Peyer's patch (tissue), 4 donors: ENCODE results near the gene LTA. TPM values are rescaled to one million over a fixed set of nuclear protein-coding genes. Genes with fewer than 3 reads are reported as not detected.
"Not testable (repeated sequence)": the region's sequence is repeated elsewhere in the genome, so short reads cannot be mapped to it uniquely, and the experiment has no call there.

Experiments used
- DNase-seq, 3 donors: peaks; one replicate each; pipeline ENCODE4 v3.0.0-alpha.2; 2017 to 2019
- H3K27ac ChIP-seq, 4 donors: fragments of 200-600 bp; sonication (generic); one replicate each; pipeline ENCODE4 v1.5.1; 2016 to 2019
- H3K27me3 ChIP-seq, 2 donors: fragments of 200-600 bp; sonication (generic); one replicate each; pipeline ENCODE4 v1.5.1; 2019
- H3K36me3 ChIP-seq, 3 donors: fragments of 200-600 bp; sonication (generic); one replicate each; pipeline ENCODE4 v1.5.1; 2016 to 2019
- H3K4me1 ChIP-seq, 4 donors: fragments of 200-600 bp; sonication (generic); one replicate each; pipeline ENCODE4 v1.5.1; 2016 to 2019
- H3K4me3 ChIP-seq, 4 donors: fragments of 200-600 bp; sonication (generic); 1 replicate in 3 of 4; 2 replicates in 1 of 4; pipeline ENCODE4 v1.5.1; 2016 to 2019; ENCODE audit warnings: mild to moderate bottlenecking in 1 of 4
- H3K9me3 ChIP-seq, 4 donors: fragments of 200-600 bp; sonication (generic); one replicate each; pipeline ENCODE4 v1.5.1; 2016 to 2019; ENCODE audit warnings: mild to moderate bottlenecking in 1 of 4
- POLR2A ChIP-seq, 2 donors: fragments of 450-650 bp; IDR thresholded peaks; one replicate each; pipeline ENCODE4 v1.5.1; 2017; ENCODE audit warnings: antibody characterized with exemption in 2 of 2, mild to moderate bottlenecking in 2 of 2, moderate library complexity in 2 of 2
- total RNA-seq, 4 donors: library from RNA; depleted of rRNA; stranded (reverse); fragments of >200 nt; gene quantifications; one replicate each; pipeline ENCODE4 v1.1.0, GENCODE V29; 2016
- TF ChIP-seq, protein P1 (sequence below), 6 experiments: fragments of 450-650 bp in 4 of 6; fragments of 200-600 bp in 2 of 6; sonication (generic) in 1 of 6; IDR thresholded peaks; one replicate each; pipeline ENCODE4 v1.5.1; 2017 to 2019; ENCODE audit warnings: antibody characterized with exemption in 6 of 6, mild to moderate bottlenecking in 3 of 6, moderate library complexity in 1 of 6

Gene LTA
- total RNA-seq, 4 donors from 2014 or later = not detected

DNA sequence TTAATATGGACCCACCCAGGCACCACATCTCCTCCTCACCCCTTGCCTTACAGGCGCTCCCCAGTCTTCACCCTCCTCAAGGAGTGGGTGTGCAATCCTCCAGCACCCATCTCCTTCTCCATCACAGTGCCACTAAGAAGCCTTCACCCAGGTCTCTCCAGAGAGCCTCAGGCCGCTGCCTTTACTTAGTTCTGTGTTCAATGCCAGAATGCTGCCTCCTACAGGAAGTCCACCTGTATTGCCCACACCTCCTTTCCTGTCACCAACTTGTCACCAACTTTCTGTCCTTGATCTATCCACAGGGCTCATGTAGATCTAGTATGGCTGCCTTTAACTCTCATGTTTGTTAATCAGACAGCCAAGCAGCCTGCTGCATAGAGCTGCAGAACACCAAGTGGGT, 13.4 kb downstream of the LTA start:
- TF ChIP-seq, protein P1, sequence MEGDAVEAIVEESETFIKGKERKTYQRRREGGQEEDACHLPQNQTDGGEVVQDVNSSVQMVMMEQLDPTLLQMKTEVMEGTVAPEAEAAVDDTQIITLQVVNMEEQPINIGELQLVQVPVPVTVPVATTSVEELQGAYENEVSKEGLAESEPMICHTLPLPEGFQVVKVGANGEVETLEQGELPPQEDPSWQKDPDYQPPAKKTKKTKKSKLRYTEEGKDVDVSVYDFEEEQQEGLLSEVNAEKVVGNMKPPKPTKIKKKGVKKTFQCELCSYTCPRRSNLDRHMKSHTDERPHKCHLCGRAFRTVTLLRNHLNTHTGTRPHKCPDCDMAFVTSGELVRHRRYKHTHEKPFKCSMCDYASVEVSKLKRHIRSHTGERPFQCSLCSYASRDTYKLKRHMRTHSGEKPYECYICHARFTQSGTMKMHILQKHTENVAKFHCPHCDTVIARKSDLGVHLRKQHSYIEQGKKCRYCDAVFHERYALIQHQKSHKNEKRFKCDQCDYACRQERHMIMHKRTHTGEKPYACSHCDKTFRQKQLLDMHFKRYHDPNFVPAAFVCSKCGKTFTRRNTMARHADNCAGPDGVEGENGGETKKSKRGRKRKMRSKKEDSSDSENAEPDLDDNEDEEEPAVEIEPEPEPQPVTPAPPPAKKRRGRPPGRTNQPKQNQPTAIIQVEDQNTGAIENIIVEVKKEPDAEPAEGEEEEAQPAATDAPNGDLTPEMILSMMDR (IDR thresholded peaks at IDR 0.05) = peak in 5 of 6 experiments; percentile 11 to 43 (median 32)
- TF ChIP-seq POLR2A (IDR thresholded peaks at IDR 0.05) = no peak
- H3K36me3 ChIP-seq = no peaks in the 10 kb centered on the region
- no peaks in the 10 kb centered on the region for H3K9me3 ChIP-seq
- H3K27ac ChIP-seq = peak overlapping the region; percentile 19 to 93 (median 54)
- peaks cover 0 to 33% (median 19%) of the 10 kb centered on the region in 4 donors for H3K4me1 ChIP-seq
- H3K4me3 ChIP-seq = no peak overlapping the region
- H3K27me3 ChIP-seq = no peaks in the 10 kb centered on the region
- DNase-seq = peak in 1 of 3 donors; percentile 63

DNA sequence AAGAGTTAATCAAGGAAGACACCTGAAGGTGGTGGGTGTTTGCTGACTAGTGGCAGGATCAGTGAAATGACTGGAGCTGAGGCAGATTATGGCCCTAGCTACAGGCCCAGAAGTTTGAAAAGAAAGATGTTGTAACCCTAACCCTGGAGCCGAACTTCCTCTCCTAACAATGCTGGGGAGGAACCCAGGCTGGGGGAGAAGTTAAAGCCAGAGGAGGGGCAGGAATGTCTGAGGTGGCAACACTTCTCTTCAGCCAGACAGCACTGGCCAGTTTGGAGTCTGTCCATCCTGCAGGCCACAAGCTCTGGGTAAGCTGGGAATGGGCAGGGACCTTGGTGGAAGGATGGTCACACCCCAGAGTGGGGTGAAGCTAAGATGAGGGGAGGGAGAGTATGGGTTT, 13.9 kb downstream of the LTA start, which contains the start of gene LST1:
LST1 (plus strand) TSS at position 270 of the 400 bp plus-strand sequence. CDS start 1,023 bp downstream, outside the sequence.
- TF ChIP-seq POLR2A (IDR thresholded peaks at IDR 0.05) = no peak
- TF ChIP-seq, protein P1 (IDR thresholded peaks at IDR 0.05) = no peak
- H3K9me3 ChIP-seq = no peaks in the 10 kb centered on the region
- DNase-seq = no peak
- no peaks in the 10 kb centered on the region for H3K27me3 ChIP-seq
- H3K36me3 ChIP-seq = no peaks in the 10 kb centered on the region
- H3K4me3 ChIP-seq = peak within 1 kb of the TSS in 1 of 4 donors; percentile 12
- peaks cover 0 to 33% (median 19%) of the 10 kb centered on the region in 4 donors for H3K4me1 ChIP-seq
- peak within 1 kb of the TSS; percentile 19 to 93 (median 54) for H3K27ac ChIP-seq

DNA sequence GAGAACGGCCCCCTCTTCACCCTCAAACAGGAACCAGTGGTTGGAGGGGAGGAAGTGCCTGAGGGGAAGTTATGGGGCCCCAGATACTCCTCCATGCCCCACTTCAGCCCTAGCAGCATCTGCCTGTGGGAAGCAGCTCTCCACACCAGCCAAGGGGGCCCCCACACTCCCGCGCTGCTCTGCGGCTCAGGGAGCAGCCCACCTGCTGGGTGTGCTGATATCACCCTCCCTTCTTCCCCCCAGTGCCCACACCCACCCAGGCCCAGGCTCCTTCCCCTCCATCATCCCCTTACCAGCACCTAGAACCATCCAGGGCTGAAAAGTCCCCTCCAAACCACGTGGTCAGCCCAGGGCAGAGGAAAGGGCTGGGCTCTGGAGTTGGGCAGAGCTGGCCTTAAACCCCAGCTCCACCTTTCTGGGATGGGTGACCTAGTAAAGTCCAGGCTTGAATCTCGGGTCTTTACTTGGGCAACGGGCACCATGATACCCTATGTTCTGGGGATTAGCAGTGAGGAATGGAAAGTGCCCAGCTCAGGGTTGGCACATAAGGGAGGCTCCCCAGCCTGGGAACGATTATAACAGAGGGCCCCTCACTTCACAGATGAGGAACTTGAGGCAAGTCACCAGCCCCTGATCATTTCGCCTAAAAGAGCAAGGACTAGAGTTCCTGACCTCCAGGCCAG, 14.7 kb downstream of the LTA start:
- Histone ChIP-seq H3K27me3 (no peaks in the 10 kb centered on the region), H3K36me3 (no peaks in the 10 kb centered on the region), H3K9me3 (no peaks in the 10 kb centered on the region), H3K4me1 (peaks cover 0 to 33% (median 17%) of the 10 kb centered on the region in 4 donors), H3K27ac (peak overlapping the region; percentile 19 to 93 (median 54)), H3K4me3 (peak overlapping the region in 1 of 4 donors; percentile 12)
- no peak for TF ChIP-seq POLR2A (IDR thresholded peaks at IDR 0.05)
- DNase-seq = peak in 2 of 3 donors; percentile 70 to 76

DNA sequence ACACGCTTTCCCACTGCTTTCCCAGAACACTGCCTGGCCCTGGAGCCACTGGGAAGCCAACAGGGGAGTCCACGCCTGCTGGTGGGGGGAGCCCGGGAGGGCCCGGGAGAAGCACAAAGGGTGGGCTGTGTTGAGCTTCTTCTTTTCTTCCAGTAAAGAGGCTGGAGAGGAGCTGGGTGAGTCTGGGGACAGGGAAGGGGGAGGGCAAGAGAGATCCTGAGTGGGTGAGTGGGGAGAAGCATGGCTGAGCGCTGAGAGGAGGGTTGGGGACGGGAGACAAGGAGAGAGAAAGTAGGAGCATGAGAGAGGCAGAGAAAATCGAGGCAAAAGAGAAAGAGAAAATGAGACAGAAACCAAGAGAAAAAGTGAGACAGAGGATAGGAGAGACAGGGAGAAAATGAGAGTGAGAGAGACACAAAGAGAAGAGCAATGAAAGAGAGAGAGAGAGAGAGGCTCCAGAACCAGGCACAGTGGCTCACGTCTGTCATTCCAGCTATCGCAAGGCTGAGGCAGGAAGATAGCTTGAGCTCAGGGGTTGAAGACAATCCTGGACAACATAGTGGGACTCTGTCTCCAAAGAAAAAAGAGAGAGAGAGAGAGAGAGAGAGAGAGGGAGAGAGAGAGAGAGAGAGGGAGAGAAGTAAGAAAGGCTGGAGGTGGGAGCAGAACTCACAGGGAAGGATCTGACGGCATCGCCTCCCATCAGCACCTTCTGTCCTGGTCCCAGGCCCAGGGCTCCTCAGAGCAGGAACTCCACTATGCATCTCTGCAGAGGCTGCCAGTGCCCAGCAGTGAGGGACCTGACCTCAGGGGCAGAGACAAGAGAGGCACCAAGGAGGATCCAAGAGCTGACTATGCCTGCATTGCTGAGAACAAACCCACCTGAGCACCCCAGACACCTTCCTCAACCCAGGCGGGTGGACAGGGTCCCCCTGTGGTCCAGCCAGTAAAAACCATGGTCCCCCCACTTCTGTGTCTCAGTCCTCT, 16.0 kb downstream of the LTA start:
- peak overlapping the region in 2 of 4 donors; percentile 7 to 10 for H3K4me3 ChIP-seq
- no peaks in the 10 kb centered on the region for H3K36me3 ChIP-seq

DNA sequence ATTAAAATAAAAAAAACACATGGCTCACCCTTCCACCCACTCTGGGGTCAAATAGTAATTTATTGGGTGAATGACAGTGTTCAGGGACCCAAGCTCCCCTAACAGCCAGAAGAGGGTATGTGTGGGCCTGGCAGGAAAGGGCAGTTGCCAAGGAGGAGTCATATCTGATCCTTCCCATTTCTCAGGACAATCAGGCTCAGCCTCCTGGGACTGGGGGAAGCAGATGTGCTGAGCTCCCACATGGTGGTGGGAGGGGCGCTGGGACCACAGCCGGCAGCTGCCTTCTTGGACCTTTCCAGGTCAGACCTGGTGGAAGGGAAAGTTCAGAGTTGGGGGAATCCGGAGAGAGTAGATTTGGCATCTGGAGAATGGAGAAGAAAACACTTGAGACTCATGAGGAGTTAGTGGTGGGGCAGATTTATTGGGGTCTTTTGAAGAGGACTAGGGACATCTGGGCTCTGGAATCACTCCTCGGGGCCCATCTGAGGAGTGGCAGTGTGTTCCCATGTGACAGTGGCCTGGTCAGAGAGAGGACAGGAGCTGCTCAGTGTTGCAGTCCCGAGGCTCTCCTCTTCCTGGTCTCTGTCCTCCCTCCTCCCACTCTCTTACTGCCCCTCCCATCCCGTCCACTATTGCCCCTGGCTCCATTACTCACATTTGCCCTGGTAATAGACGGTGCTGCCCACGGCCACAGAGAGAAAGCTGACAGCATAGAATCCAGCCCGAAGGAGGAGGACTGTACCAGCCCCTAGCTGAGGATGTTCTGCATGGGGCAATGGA, 17.0 kb downstream of the LTA start:
- Histone ChIP-seq H3K4me1 (peaks cover 0 to 33% (median 20%) of the 10 kb centered on the region in 4 donors), H3K27ac (peak overlapping the region in 1 of 4 donors; percentile 93), H3K4me3 (no peak overlapping the region), H3K36me3 (no peaks in the 10 kb centered on the region), H3K9me3 (no peaks in the 10 kb centered on the region), H3K27me3 (no peaks in the 10 kb centered on the region)
- DNase-seq = no peak
- TF ChIP-seq, protein P1 (IDR thresholded peaks at IDR 0.05) = no peak
- no peak for TF ChIP-seq POLR2A (IDR thresholded peaks at IDR 0.05)

More for the DNA sequence above, 16.0 kb downstream of the LTA start:
- Histone ChIP-seq H3K9me3 (no peaks in the 10 kb centered on the region), H3K4me1 (peaks cover 0 to 28% (median 17%) of the 10 kb centered on the region in 4 donors), H3K27ac (peak overlapping the region; percentile 19 to 93 (median 48)), H3K27me3 (no peaks in the 10 kb centered on the region)
- DNase-seq = no peak
- TF ChIP-seq, protein P1 (IDR thresholded peaks at IDR 0.05) = no peak
- TF ChIP-seq POLR2A (IDR thresholded peaks at IDR 0.05) = no peak

DNA sequence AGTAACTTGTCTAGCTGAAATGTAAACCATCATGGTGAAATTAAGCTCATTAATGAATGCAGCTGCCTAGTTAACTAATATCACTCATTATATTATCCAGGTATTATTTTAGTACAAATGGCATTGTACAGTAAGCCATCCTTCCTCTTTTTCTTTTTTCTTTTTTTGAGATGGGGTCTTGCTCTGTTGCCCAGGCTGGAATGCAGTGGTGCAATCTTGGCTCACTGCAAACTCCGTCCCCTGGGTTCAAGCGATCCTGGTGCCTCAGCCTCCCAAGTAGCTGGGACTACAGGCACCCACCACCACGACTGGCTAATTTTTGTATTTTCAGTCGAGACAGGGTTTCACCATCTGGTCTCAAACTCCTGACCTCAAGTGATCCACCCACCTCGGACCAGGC, 18.6 kb downstream of the LTA start:
- H3K27ac ChIP-seq, DNase-seq, H3K27me3 ChIP-seq, H3K4me3 ChIP-seq, H3K9me3 ChIP-seq, H3K36me3 ChIP-seq: not testable (repeated sequence)
- H3K4me1 ChIP-seq = peaks cover 0 to 29% (median 16%) of the 10 kb centered on the region in 4 donors
